ENCODE data around the gene FRMD4A.
"Not testable (repeated sequence)": the region's sequence is repeated elsewhere in the genome, so short reads cannot be mapped to it uniquely, and the experiment has no call there.

The FRMD4A gene

DNA sequence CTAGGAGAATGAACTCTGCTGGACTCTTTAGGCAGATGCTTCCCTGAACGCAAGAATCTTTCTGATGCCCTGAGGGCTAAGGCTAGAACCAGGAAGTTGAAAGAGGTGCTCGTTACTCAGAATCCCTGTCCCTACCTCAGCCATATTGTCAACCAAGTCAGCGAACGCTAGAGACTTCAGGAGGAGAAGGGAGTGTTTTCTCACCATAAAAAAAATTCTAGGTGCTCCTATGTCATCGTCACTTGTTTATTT is 384.6 kb downstream of the FRMD4A start:
- no peak for DNase-seq (ENCODE audit: low spot score)

GRCh38 chr10:13945390-13946208 is 385.1 kb downstream of the FRMD4A start:
- peak; percentile 89 for DNase-seq (ENCODE audit: low spot score)

- DNase-seq (ENCODE audit: low spot score) = no peak
These were observed 385.9 kb downstream of the FRMD4A start for GRCh38 chr10:13944823-13945222.

DNA sequence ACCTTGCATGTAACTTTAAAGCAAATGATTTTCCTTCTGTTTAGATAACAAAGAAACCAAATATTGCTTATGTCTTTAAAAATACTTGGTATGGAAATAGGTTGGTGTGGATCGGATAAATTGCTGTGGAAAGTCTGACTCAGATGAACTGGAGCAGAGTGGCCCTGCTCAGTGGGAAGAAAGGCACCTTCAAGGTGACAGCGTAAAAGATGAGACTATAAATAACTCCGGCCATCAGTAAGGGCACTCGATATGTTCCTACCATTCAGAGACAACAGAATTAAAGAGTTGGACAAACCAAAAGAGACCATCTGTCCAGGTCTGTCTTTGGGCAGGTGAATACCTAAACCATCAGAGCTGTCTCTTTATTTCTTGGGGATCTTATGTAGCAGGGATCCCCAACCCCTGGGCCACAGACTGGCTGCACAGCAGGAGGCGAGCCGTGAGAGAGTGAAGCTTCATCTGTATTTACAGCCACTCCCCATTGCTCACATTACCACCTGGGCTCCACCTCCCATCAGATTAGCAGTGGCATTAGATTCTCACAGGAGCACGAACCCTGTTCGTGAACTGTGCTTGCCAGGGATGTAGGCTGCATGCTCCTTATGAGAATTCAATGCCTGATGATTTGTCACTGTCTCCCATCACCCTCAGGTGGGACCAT is 386.9 kb downstream of the FRMD4A start:
- no peak for DNase-seq (ENCODE audit: low spot score)

- DNase-seq (ENCODE audit: low spot score) = no peak
These were observed 388.7 kb downstream of the FRMD4A start for GRCh38 chr10:13942035-13942434.

DNA sequence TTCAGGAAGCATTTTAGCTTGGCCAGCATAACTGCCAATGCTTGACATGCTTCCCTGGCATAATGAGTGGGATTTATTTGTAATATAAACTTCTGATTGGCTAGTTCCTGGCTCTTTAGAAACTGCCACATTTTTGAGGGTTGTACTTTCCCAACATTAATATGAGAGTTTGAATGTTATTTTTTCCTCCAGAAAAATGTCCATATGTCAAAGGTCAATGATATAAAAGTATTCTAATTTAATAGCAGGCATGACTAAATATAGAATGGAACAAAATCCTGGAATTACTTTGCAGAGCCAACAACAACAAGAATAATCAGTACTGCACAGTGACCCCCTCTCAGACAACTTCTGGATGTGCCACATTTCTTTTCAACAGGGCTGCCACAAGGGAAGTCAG is 391.3 kb downstream of the FRMD4A start:
- no peak for DNase-seq (ENCODE audit: low spot score)

- no peak for DNase-seq (ENCODE audit: low spot score)
These were observed 391.8 kb downstream of the FRMD4A start for GRCh38 chr10:13938950-13939349.

GRCh38 chr10:13936826-13937225 is 393.9 kb downstream of the FRMD4A start:
- no peak for DNase-seq (ENCODE audit: low spot score)

DNA sequence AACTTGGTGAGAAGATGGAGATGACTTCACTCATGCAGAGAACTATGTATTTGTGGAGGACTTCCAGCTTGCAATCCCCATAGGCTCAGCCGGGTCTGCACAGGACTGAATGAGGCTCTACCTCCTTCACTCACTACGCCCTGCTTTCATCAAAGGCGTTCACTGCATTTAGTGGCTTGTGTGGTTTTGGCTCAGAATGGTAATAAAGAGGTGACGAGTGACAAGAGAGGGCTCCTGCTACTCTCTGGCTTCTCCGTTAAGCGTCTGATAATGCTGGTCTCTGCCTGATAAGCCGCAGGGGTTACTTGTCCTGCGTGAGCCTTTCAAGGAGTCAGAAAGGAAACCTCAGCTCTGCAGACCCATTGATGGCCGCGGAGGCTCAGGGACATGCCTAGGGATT is 400.6 kb downstream of the FRMD4A start:
- no peak for DNase-seq (ENCODE audit: low spot score)

GRCh38 chr10:13928451-13928850 is 402.3 kb downstream of the FRMD4A start:
- no peak for DNase-seq (ENCODE audit: low spot score)

- DNase-seq (ENCODE audit: low spot score) = no peak
These were observed 404.5 kb downstream of the FRMD4A start for GRCh38 chr10:13925971-13926780.

DNA sequence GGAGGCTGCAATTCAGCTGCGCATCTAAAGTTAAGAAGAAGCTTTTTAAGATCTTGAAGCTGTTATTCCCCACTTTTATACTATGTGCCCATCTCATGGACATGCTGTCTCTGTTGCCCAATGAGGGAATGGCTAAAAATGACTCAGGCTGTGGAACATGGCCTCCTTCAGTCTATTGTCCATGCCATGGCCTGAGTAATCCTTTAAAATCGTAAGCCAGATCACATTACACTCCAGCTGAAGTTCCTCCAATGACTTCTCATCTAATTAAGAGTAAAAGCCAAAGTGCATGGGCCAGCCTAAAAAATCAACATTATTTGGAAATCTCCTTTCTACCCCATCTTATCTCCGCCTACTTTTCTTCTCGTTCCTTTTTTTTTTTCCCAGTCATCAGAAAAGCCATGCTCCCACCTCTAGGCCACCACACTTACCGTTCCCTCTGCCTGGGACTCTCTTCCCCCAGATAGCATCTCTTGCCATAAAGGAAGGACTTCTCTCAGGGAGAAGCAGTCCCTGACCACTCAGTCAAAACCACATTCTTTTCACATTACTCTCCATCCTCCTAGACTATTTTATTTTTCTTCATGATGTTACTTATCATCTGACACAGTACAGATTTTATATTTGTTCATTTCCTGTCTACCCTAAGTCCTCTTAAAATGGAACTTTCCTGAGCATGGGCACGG is 406.5 kb downstream of the FRMD4A start:
- DNase-seq (ENCODE audit: low spot score) = peak; percentile 74

DNA sequence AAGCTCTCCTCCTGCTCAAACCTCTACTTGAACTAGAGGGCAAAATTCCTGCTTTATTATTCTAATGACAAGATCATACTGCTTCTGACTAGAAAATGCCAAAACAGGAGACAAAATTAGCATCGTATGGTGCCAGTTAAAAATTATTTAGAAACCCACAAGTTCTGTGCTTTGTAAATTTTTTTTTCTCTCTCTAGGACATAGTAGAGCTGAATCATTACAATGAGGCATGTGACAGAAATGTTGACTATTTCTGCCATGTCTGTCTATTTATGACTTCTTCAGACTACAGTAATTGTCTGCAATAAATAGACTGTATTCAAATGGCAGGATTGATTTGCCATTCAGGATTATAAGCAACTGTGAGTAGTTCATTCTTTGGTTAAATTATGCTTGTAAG is 408.1 kb downstream of the FRMD4A start:
- DNase-seq (ENCODE audit: low spot score) = peak; percentile 26

GRCh38 chr10:13921941-13922340 is 408.8 kb downstream of the FRMD4A start:
- no peak for DNase-seq (ENCODE audit: low spot score)

- DNase-seq (ENCODE audit: low spot score) = not testable (repeated sequence)
These were observed 409.6 kb downstream of the FRMD4A start for GRCh38 chr10:13921131-13921530.

DNA sequence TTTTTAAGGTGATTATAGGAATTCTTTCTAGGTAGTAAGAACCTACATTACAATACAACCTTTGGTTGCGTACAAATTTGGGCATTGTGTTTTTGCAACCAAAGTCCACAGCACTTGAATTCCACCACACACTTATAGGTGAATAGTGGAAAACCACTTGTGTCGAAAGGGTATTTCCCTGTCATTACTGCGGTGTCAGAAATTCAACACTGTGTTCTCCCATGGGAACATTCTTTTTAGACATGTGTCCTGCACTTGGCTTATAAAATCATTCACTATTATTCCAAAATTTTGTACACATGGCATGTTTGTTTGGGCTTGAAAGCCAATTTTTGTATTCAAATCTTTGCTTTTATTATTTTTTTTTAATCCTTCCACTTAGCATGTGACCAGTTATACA is 410.3 kb downstream of the FRMD4A start:
- DNase-seq (ENCODE audit: low spot score) = no peak

DNA sequence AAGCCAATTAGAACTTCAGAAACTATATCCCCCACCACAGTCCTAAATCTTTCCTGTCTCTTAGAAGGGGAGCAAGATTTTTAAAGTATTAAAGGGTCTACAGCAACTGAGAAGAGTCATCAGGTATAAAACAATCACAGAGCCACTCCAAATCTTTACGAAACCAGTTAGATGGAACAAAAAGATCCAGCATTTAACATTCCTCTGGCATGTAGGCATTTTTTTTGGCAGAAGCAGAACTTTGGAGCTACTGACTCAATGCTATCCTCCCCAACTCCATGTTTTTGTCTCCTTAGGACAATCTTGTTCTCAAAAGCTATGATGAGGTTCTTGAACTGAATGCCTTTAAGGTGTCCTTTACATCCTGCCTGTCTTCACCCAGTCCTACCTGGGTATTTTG is 410.7 kb downstream of the FRMD4A start:
- no peak for DNase-seq (ENCODE audit: low spot score)

DNA sequence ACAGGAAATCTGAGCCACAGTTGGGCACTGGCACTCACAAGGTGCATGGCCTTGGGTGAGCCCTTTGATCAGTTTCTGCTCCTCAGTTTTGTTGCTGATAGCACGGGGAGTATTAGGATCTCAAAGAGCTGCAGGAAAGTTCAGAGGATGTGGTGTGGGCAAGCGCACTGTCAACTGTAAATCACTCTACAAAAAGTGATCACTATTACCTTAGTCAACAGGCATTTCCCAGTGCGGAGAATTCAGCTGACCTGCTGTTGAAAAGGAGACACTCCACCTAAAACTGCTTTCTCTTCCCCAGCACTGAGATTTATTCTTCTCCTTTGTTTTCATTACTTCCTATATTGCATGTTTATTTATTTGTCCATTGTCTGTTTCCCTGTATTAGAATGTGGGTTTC is 412.9 kb downstream of the FRMD4A start:
- DNase-seq (ENCODE audit: low spot score) = no peak

DNA sequence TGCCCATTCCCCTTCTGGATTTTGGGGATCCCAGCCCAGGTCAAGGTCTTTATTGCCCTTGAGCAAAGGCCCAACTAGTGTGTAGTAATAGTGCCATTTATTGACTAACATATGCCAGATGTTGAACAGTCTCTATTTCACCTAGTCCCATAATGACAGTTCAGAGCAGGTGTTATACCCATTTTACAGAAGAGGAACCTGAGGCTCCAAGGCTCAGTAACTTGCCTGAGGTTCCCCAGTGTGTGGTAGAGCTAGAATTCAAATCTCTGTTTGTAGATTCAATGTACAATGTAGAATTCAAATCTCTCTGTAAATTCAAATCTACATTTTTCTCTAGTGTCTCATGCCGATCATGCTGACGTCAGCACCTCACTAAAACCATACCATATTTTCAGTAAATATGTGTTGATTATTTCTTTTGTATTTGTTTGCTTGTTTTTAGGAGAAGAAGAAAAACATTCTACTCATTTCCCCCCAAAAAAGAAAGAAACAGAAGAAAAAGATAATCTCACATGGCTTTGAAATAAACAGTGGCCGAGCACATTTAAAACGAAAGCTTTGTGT is 414.3 kb downstream of the FRMD4A start:
- no peak for DNase-seq (ENCODE audit: low spot score)

- DNase-seq (ENCODE audit: low spot score) = no peak
These were observed 415.0 kb downstream of the FRMD4A start for GRCh38 chr10:13915710-13916109.

DNA sequence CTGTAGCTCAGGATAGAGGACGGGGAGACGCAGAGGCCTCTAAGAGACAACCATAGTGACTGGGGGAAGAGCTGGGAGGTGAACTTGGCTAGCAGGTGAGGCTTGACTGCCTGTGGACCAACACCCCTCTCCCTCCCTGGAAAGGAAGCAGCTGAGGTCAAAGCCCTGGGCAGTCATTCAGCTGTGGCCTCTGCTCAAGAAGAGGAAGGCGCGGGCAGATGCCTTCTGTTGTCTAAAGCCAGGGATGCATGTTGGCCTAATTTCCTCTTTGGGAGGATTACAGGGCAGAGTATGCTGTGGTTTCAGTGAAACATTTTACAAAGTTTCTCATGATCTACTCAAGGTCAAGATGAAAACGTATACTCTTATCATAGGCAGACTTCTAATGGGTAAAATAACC is 416.8 kb downstream of the FRMD4A start:
- DNase-seq (ENCODE audit: low spot score) = no peak

GRCh38 chr10:13911821-13912520 is 418.8 kb downstream of the FRMD4A start:
- no peak for DNase-seq (ENCODE audit: low spot score)

Measured in kidney capillary endothelial cell (primary cell).